Measurements from ENCODE around the gene ZNF785. TPM values are rescaled to one million over a fixed set of nuclear protein-coding genes. Genes with fewer than 3 reads are reported as not detected.
A peak's percentile ranks its signal among the peaks of the same experiment; 100 is the strongest.

Gene ZNF785
- total and polyA plus RNA-seq, 2 of the 13 experiments (the other 11 are each of a cell fraction or from before 2014, with no cell fraction given), result 0.01 TPM; not detected in 1

DNA sequence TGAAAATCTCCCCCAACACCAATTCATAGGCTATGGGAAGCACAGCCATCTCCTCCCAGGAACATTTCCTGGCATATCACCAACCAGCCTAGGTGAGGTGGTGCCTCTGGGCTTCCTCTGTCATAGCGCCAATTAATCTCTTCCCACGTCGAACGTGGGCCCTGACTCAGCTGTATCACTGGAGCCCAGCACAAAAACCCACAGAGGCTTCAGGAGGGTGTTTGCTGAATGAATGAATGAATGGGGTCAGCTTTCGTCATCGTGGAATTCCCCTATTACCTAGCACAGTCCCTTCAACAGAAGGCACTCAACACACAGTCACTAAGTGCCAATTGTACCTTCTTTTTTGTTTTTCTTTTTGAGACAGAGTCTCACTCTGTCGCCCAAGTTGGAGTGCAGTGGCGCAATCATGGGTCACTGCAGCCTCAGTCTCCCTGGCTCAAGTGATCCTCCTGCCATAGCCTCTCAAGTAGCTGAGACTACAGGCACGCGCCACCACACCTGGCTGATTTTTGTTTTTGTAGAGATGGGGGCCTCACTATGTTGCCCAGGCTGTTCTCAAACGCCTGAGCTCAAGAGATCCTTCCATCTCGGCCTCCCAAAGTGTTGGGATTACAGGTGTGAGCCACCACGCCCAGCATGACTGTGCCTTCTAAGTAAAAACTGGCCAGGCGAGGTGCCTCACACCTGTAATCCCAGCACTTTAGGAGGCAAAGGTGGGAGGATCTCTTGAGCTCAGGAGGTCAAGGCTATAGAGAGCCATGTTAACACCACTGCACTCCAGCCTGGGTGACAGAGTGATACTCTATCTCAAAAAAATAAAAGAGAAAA is 18.1 kb downstream of the ZNF785 start (continued):
- TF ChIP-seq, protein P1, sequence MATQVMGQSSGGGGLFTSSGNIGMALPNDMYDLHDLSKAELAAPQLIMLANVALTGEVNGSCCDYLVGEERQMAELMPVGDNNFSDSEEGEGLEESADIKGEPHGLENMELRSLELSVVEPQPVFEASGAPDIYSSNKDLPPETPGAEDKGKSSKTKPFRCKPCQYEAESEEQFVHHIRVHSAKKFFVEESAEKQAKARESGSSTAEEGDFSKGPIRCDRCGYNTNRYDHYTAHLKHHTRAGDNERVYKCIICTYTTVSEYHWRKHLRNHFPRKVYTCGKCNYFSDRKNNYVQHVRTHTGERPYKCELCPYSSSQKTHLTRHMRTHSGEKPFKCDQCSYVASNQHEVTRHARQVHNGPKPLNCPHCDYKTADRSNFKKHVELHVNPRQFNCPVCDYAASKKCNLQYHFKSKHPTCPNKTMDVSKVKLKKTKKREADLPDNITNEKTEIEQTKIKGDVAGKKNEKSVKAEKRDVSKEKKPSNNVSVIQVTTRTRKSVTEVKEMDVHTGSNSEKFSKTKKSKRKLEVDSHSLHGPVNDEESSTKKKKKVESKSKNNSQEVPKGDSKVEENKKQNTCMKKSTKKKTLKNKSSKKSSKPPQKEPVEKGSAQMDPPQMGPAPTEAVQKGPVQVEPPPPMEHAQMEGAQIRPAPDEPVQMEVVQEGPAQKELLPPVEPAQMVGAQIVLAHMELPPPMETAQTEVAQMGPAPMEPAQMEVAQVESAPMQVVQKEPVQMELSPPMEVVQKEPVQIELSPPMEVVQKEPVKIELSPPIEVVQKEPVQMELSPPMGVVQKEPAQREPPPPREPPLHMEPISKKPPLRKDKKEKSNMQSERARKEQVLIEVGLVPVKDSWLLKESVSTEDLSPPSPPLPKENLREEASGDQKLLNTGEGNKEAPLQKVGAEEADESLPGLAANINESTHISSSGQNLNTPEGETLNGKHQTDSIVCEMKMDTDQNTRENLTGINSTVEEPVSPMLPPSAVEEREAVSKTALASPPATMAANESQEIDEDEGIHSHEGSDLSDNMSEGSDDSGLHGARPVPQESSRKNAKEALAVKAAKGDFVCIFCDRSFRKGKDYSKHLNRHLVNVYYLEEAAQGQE (IDR thresholded peaks at IDR 0.05; ENCODE audit: borderline replicate concordance in 1 of 2, low read depth in 1 of 2, low read length in 2 of 2), result no peak
- TF ChIP-seq TBX2 (CRISPR knock-in tag; IDR thresholded peaks at IDR 0.05; ENCODE audit: borderline replicate concordance) (no peak), CAMTA2 (CRISPR knock-in tag; IDR thresholded peaks at IDR 0.05; ENCODE audit: borderline replicate concordance) (0 out of 2 replicates have a peak, but pooled peaks have one; percentile 44), ZBTB21 (CRISPR knock-in tag; IDR thresholded peaks at IDR 0.05) (no peak), MATR3 (CRISPR knock-in tag; IDR thresholded peaks at IDR 0.05) (no peak), ZNF354B (CRISPR knock-in tag; IDR thresholded peaks at IDR 0.05) (no peak), STAT5B (CRISPR knock-in tag; IDR thresholded peaks at IDR 0.05) (no peak), CEBPB (IDR thresholded peaks at IDR 0.05; ENCODE audit: borderline replicate concordance, low read depth, low read length) (peak; percentile 0; the same call in 1 of the 2 replicates), RELA (CRISPR knock-in tag; IDR thresholded peaks at IDR 0.05) (peak; percentile 98), PITX1 (CRISPR knock-in tag; IDR thresholded peaks at IDR 0.05) (no peak), GPN1 (CRISPR knock-in tag; IDR thresholded peaks at IDR 0.05; ENCODE audit: borderline replicate concordance) (no peak), ZNF547 (CRISPR knock-in tag; IDR thresholded peaks at IDR 0.05) (0 out of 2 replicates have a peak, but pooled peaks have one; percentile 35), ZNF775 (CRISPR knock-in tag; IDR thresholded peaks at IDR 0.05; ENCODE audit: borderline replicate concordance) (no peak), ZNF20 (CRISPR knock-in tag; IDR thresholded peaks at IDR 0.05) (no peak), RFX5 (IDR thresholded peaks at IDR 0.05; ENCODE audit: low read depth, low read length) (no peak), CHCHD3 (CRISPR knock-in tag; IDR thresholded peaks at IDR 0.05) (no peak), ZNF891 (CRISPR knock-in tag; IDR thresholded peaks at IDR 0.05) (no peak), ZNF24 (IDR thresholded peaks at IDR 0.05) (peak; percentile 77; the same call in 1 of the 2 replicates), KDM5B (CRISPR knock-in tag; IDR thresholded peaks at IDR 0.05; ENCODE audit: borderline replicate concordance) (no peak)
- TF ChIP-seq, protein P2, sequence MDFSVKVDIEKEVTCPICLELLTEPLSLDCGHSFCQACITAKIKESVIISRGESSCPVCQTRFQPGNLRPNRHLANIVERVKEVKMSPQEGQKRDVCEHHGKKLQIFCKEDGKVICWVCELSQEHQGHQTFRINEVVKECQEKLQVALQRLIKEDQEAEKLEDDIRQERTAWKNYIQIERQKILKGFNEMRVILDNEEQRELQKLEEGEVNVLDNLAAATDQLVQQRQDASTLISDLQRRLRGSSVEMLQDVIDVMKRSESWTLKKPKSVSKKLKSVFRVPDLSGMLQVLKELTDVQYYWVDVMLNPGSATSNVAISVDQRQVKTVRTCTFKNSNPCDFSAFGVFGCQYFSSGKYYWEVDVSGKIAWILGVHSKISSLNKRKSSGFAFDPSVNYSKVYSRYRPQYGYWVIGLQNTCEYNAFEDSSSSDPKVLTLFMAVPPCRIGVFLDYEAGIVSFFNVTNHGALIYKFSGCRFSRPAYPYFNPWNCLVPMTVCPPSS (IDR thresholded peaks at IDR 0.05), result no peak
- TF ChIP-seq, protein P3, sequence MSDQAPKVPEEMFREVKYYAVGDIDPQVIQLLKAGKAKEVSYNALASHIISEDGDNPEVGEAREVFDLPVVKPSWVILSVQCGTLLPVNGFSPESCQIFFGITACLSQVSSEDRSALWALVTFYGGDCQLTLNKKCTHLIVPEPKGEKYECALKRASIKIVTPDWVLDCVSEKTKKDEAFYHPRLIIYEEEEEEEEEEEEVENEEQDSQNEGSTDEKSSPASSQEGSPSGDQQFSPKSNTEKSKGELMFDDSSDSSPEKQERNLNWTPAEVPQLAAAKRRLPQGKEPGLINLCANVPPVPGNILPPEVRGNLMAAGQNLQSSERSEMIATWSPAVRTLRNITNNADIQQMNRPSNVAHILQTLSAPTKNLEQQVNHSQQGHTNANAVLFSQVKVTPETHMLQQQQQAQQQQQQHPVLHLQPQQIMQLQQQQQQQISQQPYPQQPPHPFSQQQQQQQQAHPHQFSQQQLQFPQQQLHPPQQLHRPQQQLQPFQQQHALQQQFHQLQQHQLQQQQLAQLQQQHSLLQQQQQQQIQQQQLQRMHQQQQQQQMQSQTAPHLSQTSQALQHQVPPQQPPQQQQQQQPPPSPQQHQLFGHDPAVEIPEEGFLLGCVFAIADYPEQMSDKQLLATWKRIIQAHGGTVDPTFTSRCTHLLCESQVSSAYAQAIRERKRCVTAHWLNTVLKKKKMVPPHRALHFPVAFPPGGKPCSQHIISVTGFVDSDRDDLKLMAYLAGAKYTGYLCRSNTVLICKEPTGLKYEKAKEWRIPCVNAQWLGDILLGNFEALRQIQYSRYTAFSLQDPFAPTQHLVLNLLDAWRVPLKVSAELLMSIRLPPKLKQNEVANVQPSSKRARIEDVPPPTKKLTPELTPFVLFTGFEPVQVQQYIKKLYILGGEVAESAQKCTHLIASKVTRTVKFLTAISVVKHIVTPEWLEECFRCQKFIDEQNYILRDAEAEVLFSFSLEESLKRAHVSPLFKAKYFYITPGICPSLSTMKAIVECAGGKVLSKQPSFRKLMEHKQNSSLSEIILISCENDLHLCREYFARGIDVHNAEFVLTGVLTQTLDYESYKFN (CRISPR knock-in tag; conservative IDR thresholded peaks at IDR 0.05), result no peak; the same call in 1 of the 2 replicates
